DMS 273 (cell line): Measurements from ENCODE around the gene SLCO4A1.

Experiments
- DNase-seq: peaks from one replicate; lab custom pipeline; 2025; ENCODE audit not compliant: unreplicated experiment; lab: John Stamatoyannopoulos, UW

Gene SLCO4A1

DNA sequence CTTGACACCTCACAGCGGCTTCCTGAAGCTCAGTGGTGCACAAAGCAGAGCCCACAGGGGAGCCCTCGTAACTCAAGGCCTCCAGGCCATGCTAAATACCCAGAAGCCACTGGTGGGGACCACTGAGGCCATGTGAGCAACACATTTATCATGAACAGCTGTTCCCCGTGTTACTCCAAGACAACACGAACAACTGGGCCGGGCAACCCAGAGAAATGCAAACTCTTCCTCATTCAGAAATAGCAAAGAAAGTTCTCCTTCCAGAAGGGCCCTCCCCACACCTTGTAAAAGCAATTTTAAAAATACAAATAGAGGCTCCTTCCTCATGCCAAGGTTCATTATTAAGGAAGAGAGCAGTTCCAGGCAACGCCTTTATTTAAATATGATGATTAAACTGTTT, 36.3 kb upstream of the SLCO4A1 start:
- DNase-seq = no peak

DNA sequence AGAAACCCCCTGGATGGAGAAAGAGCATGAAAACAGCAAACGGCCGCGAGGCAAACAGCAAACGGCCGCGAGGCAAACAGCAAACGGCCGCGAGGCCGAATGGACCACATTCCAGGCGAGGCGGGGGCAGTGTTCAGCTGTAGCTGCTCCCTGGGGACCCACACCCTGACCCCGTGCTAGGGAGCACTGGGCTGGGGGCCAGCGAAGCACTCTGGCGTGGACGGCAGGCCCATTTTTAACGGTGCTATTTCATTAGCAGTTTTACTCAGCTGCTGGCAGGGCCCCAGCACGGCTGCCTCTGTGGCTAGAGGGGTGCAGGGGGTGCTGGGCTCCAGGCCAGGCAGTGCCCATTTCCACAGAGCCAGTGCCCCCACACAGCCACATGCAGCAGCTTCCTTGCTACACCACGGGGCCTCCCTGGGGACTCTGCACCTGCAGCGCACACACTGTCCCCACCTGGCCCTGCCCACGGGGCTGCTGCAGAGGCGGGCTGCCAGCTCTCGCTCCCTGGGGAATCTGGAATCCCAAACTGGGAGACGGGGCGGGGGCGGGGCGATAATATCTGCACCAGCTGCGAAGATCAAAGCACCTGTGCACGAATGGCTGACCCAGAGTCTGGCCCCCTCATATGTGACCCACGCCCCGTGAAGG, 35.6 kb upstream of the SLCO4A1 start:
- no peak for DNase-seq

DNA sequence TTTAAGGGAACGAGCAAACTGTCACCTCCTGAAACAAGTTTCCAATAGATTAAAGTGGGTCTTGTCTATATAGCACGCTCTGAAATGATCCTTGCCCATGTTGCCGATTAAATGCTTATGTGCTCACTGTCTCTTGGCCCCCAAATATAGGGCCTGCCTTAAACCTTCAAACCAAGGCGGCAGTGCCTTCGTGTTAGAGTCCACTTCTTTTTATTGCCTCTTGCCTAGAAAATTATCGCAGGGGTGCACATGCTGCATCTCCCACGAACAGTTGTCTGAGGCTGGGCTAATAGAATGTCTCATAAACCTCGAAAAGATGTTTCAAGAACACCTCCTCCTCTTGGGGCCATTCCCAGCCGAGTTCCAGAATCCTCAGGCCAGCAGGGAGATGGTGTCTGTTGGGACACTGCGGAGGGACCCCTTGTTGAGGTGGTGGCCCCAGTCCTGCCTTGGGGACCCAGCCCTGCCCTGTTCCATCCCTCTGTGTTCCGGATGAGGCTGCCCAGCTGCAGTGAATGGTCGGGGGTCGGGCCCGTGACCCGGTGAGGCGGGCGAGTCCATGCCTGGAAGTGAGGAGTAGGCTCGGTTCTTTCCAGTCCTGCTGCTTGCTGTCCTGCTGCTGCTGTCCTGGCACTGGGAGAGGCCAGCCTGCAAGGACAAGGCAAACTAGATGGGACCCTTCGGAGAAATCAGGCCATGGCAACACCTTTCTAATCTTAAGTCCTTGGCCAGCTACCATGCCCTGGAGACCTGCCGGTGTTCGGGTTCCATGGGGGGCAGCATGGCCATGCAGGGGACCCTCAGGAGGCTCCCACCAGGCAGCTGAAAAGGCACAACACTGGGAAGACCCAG, 34.7 kb upstream of the SLCO4A1 start:
- no peak for DNase-seq

DNA sequence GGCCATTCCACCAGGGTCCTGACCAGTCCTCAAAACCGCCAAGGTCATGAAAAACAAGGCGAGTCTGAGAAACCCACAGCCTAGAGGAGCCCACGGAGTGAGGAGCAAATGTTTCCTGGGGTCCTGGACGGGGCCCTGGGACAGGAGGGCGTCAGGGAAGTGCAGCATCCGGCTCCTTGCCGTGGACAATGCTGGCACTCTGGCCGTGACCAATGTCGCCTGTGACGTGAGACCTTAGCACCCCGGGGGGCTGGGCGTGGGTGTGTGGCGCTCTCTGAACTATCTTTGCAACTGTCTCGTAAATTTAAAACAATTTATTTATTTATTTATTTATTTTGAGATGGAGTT, 34.1 kb upstream of the SLCO4A1 start:
- no peak for DNase-seq

DNA sequence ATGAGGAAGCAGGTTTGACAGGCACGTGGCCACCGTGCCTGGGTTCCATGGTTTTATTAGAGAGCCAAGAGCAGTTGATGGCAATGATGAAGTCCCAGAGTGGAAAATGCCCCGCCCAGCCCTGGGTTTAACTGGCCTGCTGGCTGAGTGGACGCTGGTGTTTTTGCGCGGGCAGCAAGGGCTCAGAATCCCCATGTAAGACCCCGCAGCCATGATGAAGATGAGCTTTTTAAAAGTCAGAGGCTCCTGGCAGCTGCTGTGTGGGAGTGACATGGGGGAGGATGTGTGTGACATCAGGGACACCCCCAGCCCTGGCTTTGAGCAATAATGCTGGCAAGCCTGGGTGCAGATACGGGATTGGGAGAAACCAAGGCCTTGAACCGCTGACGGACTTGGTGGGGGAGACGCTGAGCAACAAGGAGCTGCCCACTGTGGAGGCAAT, 33.0 kb upstream of the SLCO4A1 start:
- DNase-seq = no peak

DNA sequence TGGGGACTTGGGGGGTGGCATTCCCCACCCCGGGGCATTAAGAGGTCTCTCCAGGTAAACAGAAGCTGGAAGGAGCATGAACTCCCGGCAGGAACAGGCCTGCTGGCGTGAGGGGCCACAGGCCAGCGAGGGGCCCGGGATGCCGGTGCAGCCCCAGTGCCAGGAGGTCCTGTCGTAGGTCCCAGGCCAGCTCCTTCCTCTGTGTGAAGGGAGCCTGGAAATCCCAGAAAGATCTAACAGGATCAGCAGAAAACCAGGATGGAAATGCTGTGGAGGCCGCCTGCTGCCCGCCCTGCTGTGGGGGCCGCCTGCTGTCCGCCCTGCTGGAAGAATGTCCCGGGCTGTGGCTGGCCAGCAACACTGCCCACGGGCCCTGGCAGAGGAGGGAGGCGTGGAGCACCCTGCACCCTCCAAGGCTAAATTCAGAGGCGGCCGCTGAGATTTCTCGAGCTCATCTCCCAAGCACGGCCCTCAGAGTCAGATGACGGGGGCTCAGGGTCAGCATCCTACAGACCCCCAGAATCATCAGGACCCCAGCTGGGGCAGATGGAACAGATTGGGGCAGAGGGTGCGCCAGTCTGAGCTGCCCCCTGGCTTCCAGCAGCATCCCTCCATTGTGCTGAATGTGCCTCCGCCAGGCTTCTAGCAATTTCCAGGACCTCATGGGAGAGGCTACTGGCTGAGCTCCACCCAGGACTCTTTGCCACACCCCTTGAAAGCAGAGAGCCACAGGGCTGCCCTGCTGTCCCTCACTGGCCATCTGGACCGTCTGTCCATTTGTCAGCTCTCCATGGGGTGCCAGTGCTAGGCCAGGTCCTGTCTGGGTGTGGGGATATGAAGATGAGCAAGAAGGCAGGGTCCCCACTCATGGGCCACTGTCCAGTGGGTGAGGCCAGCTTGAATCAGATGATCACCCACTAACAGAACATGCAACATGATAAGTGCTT, 32.2 kb upstream of the SLCO4A1 start:
- DNase-seq = no peak

DNA sequence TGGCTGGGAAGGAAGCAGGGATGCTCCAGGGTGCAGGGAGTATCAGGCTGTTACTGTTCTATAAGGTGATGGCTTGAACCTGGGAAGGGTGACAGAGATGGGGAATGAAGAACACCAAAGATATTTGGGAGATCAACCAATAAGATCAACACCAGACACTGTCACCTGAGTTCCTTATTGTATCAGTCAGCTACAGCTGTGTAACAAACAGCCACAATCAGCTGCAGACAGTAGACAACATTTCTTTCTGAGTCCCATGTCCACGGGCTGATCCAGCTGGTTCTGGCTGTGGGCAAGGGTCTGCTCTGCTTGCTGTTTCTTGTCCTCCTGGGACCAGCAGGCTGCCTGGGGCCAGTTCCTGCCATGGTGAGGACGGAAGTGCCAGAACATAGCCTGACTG, 31.3 kb upstream of the SLCO4A1 start:
- DNase-seq = no peak

DNA sequence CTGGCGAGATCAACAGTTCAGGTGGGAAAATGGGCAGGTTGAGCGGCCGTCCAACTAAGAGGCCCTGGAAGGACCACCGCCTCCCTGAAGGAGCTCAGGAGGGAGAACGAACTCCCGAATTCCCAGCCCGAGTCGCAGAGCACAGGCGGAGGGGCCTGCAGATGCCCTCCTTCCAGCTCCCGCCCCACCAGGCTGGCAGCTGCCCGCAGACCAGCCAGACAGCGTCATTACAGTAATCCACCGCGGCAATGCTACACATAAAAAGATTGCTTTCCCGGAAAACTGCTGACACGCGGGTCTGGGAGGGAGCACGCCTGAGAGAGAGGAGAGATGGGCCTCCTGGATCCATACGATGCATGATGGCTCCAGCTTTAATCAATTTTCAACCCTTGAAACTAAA, 30.5 kb upstream of the SLCO4A1 start:
- no peak for DNase-seq

DNA sequence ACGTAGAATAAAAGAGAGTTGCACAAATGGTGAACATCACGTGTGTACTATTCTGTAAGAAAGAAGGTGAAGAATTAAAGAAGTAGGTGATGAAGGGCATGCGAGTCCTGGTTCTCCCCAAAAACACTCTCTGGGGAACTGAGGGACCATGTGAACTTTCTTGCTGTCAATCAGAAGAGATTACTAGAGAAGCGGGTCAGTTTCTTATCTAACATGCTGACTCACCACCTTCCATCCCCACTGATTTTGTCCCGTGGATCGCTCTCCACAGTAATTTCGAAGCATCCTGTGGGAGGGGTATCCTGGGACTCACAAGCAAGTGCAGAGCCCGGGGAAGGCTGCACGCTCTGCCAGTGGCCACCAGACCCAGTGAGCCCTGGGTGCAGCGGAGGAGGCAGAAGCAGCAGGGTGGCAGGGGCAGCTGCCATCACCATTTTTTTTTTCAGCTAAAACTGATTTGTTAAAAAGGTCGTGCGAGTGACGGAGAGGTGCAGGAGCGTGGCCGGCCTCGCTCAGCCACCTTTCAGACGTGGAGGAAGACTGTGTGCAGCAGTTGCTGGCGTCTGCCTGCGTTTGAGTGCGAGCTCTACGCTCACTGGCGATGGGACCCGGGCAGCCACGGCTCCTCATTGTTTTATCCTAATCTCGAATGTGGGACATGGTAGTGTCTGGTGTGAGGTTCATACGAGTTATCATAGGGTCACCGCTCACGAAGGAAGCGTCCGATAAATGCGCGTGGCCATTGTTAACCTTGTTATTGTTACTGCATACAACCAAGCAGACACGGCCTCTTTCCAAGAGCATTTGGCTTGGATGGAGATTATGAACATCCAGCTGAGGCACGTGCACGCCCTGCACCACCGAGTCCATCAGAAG, 28.0 kb upstream of the SLCO4A1 start:
- DNase-seq = no peak

DNA sequence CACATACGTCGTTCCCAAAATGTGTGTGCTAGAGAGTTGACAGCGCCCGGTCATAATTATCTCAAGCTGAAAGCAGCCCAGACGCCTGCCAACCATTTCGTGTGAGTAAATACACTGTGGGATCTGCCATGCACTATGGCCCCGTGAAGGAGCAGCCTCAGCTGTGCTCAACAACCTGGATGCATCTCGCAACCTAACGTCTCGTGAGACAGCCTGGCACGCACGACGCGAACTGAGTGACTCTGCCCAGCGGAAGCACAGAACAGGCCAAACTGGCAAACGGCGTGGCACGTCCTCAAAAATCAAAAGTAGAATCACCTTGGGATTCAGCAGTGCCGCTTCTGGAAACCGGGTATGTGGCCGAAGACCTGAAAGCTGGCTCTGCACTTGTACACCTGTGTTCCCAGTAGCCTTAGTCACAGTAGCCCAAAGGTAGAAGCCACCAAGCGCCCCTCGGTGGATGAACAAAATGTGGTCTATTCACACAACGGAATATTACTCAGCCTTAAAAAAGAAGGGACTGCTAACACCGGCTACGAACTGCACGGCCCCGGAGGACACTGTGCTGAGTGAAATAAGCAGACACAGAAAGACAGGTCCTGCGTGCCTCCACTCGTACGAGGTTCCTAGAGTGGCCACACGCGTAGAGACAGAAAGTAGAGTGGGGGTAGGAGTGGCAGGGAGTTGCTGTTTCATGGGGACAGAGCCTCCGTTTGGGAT, 27.2 kb upstream of the SLCO4A1 start:
- no peak for DNase-seq

DNA sequence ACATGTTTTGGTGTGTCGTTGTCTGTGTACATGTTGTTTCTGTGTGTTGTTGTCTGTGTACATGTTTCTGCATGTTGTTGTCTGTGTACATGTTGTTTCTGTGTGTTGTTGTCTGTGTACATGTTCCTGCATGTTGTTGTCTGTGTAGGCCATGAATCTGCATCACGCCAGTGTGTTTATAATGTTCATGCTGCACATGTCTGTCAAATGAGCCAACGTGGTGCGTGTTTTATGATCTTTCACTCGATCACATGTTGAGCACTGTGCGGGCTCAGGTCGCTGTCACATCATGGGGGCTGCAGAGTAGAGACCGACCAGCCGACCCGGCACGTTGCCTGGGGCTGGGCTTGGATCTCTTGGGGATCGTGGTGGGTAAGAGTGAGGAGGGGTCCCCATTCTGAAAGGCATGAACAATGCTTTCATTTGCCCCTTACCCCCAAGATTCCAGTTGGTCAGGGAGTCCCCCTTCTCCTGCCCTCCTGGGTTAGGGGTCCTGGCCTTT, 26.5 kb upstream of the SLCO4A1 start:
- DNase-seq = no peak

DNA sequence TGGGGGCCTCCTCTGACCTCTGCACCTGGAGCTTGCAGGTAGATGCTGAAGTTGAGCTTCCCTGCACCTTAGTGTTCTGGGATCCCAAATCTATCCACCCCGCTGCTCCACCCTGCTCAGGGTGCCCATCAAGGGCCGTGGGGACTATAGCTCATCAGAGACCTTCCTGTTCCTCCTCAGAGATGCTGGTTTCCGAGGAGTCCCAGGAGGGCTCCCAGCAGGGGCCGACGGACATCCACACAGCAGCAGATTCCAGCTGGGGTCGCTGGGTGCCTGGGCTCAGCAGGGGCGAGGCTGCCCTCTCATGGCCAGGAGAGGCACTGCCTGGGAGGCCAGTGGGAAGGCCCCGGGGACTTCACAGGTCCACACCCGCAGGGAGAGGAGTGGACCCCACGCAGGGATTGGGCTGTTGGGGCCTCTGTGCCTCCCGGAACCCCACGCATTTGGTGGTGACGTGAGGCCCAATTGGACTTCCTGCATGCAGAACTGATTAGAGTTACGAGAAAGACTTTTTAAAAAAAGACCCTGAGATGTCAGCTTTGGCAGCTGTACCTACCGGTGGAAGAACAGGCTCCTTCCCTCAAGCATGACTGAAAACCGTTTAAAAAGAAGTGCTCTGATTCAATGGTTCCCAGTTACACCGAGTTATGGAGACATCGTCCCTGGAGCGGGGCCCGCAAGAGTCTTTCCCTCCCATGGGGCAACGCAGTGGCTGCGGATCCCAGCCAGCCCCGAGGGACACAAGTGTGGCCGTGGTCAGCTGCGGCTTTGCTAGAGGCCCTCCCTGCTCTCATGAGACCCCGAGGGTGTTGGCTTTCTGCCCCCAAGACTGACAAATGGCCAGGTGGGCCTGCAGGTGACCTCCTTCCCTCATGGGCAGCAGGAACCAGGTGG, 25.3 kb upstream of the SLCO4A1 start:
- peak; percentile 78 for DNase-seq

DNA sequence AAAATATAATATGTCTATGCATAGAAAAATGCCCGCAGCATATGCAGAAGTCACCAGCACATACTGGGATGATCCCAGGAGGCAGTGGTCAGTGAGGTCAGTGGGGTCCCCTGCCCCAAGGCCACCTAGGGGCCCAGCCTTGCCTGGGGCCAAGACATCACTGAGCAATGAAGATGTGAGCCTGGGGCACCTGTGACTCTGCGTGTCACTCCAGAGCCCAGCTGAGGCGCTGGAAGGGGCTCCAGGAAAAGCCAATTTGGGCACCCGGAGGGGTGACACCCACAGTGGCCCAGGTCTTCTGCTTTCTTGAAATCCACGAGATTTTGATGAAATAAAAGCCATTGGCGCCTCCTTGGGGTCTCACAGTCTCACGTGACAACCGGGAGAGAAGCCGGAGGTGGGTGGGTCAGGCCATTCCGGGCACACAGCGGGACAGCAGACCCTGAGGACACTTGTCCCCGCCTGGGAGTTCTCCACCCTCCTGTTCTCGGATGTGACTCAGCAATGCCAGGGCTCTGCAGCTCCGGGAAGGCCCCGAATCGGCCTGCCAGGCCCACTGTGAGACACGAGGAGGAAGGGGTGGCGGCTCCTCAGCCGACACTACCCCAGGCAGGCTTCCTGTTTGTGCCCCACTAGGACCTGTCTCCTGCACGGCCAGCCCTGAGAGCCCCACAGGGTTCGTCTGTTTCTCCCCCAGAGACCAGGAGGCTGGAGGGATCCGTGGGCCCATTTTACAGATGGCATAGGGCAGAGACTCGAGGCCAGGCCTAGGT, 24.4 kb upstream of the SLCO4A1 start:
- DNase-seq = no peak

DNA sequence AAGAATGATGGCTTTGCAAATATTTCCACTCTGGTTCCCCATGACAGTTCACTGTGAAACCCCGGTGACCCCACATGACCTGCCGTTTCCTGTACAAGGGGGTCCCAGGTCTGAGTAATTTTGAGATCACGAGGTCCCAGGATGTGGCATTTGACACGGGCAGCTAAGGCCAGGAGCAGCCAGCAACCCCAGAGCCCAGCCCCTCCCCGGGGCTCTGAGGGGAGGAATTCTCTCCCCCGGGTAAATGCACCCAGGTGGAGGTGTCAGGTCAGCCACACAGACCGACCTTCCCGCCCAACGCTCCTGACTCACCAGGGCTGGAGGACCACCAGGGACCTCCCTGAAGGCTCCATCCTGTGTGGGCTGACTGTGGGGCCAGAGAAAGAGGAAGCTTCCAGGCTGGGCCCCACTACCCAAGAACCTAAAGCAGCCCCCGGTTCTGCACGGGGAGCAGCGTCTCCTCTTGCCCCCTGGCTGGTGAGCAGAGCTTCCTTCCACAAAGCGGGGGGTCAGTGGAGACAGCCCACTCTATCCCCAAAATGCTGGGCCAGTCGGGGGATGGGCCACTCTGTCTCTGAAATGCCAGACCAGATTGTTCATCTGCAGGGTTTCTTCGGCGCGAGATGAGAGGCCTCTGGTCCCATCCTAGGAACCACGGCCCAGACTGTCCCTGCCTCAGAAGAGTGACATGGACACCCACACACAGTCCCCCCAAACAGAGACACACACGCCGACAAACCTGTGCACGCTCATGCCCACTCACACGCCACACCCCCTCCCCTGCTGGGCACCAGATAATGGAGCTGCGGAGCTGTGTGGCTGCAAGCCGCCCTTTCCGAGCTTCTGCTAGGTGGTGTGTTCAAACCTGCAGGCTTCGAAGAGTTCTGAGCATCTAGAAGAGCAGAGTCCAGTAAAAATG, 23.4 kb upstream of the SLCO4A1 start:
- no peak for DNase-seq

DNA sequence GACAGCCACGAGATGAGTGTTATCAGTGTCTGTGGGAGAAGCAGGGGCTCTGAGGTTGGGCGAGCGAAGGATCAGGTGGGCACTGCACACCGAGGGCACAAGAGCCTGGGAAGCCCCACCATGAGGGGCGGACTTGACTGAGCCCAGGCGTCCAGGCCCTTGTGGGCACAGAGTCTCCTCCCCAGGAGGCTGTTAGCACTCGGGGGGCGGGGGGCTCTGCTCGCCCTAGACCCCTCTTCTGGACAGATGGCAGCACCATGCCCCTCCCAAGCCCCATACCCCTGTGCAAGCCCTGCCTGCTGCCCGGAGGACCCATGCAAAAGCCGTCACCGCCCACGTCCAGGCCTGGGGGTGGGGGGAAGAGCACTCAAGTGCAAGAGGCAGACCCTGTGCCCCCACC, 21.7 kb upstream of the SLCO4A1 start:
- no peak for DNase-seq

DNA sequence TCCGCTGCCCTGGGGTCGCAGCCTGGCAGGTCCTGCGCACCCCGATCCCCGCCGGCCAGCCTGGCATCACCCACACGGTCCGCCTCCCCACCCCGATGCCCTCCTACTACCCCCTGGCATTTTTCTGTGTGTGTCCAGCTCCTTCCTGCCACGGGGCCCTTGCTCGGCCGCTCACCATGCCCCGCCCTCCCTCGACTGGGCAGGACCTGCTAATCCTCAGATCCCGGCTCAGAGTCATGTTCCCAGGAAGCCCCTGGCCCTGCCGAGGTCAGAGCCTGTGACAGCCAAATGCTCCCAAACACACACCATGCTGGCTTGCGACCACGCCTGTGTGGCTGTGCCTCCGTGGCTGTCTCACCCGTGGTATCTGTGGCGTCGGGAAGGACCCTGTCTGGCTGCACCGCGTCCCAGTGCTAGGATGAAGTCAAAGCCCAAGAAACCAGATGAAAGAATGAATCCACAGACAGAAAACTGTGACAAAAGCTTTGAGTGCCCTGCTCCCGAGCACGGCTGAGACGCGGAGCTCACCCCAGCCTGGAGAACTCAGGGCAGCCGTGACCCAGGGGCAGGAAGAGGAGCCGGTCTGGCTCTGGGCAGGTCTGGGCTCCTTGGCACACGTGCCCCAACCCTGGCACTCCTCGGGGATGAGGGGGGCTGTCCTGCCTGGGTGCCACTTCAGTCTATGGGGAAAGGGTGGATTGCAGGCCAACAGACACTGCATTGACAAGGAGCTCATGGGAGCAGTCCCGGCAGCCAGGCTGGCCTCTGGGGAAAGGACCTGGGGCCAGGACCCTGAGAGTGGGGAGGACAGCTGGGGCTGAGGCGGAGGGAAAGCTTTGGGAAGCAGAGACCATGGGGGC, 20.8 kb upstream of the SLCO4A1 start:
- DNase-seq = no peak
